OCI-M2 (cell line): ENCODE measurements around the gene NFATC3.
"Not testable (repeated sequence)": the region's sequence is repeated elsewhere in the genome, so short reads cannot be mapped to it uniquely, and the experiment has no call there.

Experiments used
- DNase-seq: peaks from one replicate; lab custom pipeline; 2025; ENCODE audit not compliant: unreplicated experiment; lab: John Stamatoyannopoulos, UW

Gene NFATC3

GRCh38 chr16:68115851-68116250, 30.7 kb downstream of the NFATC3 start:
- no peak for DNase-seq

- no peak for DNase-seq
These were observed 31.2 kb downstream of the NFATC3 start for GRCh38 chr16:68116256-68116867.

GRCh38 chr16:68117884-68118283, 32.7 kb downstream of the NFATC3 start:
- DNase-seq: no peak

- DNase-seq: not testable (repeated sequence)
These were observed 33.8 kb downstream of the NFATC3 start for GRCh38 chr16:68118954-68119353.

GRCh38 chr16:68120496-68120895, 35.3 kb downstream of the NFATC3 start:
- DNase-seq: not testable (repeated sequence)

- DNase-seq: no peak
These were observed 41.2 kb downstream of the NFATC3 start for GRCh38 chr16:68126395-68126794.

- DNase-seq: no peak
These were observed 43.6 kb downstream of the NFATC3 start for GRCh38 chr16:68128577-68129305.

GRCh38 chr16:68130520-68130919, 45.4 kb downstream of the NFATC3 start:
- no peak for DNase-seq

GRCh38 chr16:68131813-68132706, 46.9 kb downstream of the NFATC3 start:
- no peak for DNase-seq

GRCh38 chr16:68133000-68133399, 47.8 kb downstream of the NFATC3 start:
- not testable (repeated sequence) for DNase-seq

- no peak for DNase-seq
These were observed 49.5 kb downstream of the NFATC3 start for GRCh38 chr16:68134644-68135043.

GRCh38 chr16:68136515-68136914, 51.3 kb downstream of the NFATC3 start:
- no peak for DNase-seq

- no peak for DNase-seq
These were observed 58.8 kb downstream of the NFATC3 start for GRCh38 chr16:68144008-68144407.

GRCh38 chr16:68146585-68146984, 61.4 kb downstream of the NFATC3 start:
- DNase-seq: no peak

GRCh38 chr16:68147444-68147843, 62.3 kb downstream of the NFATC3 start:
- no peak for DNase-seq

- no peak for DNase-seq
These were observed 64.4 kb downstream of the NFATC3 start for GRCh38 chr16:68149596-68149995.

GRCh38 chr16:68155425-68155824, 70.3 kb downstream of the NFATC3 start:
- no peak for DNase-seq

GRCh38 chr16:68162413-68162812, 77.2 kb downstream of the NFATC3 start:
- DNase-seq: no peak

- not testable (repeated sequence) for DNase-seq
These were observed 78.1 kb downstream of the NFATC3 start for GRCh38 chr16:68163275-68163674.

- DNase-seq: no peak
These were observed 81.1 kb downstream of the NFATC3 start for GRCh38 chr16:68166264-68166663.

GRCh38 chr16:68179196-68179795, 94.1 kb downstream of the NFATC3 start:
- no peak for DNase-seq
